HG03354 (cell line): ENCODE measurements around the gene NKD1.

Experiments
- ATAC-seq: cut with Tn5 transposase; IDR thresholded peaks from one replicate; pipeline ENCODE4 v1.9.1; 2021; ENCODE audit warnings: mild to moderate bottlenecking; ENCODE audit not compliant: unreplicated experiment, poor library complexity, severe bottlenecking

The NKD1 gene

GRCh38 chr16:50618238-50618918 lies 70.2 kb downstream of the NKD1 start:
- ATAC-seq, result no peak

DNA sequence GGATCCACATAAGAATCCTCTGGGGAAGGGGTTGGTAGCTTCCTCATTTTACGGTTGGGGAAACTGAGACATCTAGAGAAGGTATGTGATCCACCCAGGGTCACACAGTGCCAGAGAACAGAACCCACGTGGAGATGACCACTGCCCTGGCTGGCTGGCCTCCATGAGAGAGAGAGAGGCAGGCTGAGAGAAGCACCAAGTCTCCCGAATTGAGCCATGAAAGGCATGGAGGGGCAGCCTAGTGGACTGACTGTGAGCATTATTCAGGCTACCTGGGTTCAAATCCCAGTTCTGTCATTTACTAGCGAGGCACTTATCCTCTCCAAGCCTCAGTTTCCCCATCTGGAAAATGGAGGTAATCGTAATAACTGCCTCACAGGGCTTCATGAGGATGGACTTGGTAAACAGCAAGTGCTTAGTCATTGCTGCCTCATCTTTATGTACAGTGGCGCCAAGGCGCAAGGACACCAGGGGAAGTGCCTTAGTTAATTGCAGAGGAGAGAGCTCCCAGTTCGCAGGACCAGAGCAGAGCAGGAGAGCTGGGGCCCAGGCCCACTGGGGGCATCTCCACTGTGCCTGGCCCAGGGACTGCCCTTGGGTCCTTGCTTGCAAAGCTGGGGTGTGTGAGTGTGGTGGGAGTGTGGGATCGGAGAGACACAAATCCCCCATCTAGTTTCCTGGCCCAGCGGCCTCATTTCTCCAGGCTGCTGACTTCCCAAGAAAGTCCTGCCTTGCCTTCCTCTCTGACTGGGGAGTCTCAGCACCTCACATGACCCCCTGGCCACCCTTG lies 71.7 kb downstream of the NKD1 start:
- no peak for ATAC-seq

DNA sequence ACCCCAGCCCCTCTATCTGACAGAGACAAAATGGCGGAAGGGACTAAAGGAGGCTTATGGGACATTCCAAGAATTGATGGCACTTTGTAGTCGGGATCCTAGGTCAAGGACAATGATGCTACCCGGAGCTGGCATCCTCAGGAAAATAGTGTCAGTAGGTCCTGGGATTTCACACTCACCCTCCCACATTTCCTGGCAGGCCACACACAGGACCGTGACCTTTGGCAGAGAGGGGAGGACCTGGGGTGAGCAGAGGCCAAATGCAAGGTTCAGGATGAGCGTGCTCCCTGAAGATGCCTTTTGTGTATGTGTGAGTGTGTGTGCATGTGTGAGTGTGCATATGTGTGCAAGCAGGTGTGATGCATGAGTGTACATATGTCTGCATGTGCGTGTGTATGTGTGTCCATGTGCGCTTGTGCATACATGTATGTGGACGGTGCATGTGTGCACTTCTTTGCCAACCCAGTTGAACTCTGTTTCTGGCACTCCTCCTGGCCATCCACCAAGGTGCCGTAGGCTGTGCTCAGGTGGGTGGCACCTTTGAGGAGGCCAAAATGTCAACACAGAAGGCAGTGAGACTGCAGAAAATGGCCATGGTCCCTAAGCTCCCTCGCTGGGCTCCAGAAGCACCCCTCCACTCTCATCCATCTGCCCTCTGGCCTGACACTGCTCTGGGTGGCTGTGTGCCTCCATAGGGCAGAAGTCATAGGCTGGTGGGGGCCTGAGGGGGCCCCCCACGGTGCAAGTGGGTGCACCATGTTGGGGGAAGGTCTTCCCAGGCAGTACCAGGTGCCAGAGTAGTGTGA lies 72.7 kb downstream of the NKD1 start:
- ATAC-seq, result no peak

GRCh38 chr16:50621452-50621792 lies 73.2 kb downstream of the NKD1 start:
- ATAC-seq, result no peak

DNA sequence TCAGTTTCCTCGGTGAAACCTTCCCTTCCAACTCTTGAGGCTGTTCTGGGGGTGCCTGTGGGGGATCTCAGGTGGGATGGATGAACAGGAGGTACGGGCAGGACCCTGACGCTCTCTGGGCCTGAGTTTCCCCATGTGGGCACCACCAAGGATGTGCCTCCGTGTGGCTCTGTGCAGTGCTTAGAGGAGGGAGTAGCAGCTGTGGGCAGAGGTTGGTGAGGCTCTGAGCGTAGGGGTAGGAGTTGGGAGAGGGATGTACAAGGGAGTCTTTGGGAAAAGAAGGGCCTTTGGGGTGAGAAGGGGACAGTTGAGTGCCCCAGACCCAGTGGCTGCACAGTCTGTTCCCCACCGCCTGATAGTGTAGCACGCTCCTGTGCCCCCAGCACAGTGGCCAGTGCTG lies 73.8 kb downstream of the NKD1 start:
- ATAC-seq, result no peak

DNA sequence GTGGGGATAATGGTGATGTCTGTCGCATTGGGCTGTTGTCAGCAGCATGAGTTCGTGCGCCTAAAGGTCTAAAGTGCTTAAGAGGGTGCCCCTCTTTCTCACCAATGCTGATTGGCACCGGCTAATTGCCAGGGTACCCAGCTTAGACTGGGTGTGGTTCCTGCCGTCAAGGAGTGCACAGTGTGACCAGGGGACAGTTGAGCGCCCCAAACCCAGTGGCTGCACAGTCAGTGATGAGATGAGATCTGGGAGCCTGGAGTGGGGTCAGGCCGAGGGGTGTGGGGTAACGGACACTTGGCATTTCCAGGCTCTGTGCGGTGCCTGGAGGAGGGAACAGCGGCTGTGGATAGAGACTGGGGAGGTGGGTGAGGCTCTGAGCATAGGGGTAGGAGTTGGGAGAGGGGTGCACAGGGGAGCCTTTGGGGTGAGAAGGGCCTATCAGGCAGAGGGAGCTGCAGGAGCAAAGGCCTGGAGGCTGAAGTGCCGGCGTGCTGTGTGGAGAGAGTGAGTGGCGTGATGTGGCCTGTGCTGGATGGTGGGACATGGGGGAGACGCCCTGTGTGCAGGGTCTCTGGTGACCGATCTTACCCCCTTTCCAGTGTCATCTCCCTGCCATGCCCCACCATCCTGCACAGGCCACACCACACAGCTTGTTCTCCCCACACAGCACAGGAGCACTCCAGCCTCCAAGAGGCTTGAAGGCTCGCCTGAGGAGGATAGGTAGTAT lies 74.6 kb downstream of the NKD1 start:
- no peak for ATAC-seq

DNA sequence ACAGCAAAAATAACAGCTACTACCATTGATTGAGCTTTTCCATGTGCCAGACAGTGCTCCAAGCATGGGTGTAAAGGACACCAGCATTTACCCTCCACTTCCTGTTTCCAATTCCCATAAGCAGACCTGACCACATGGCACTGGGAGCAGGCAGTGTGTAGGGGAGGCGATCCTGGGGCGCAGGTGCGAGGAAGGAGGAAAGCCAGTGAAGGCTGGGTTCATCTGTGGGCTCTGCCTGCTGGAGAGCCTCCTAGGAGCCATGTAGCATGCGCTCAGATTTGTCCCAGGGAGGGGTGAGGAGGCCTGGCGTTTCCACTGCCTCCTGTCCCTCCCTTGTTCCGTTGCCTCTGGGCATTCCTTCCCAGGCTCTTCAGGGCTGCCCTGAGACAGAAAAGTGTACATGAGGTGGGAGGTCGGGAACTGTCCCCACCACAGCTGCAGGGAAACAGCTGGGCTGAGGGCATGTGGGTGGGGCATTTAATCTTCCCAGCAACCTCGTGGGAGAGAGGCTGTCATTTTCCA lies 76.3 kb downstream of the NKD1 start:
- ATAC-seq, result no peak

- ATAC-seq, result no peak
Measured at GRCh38 chr16:50625374-50625773, 77.2 kb downstream of the NKD1 start.

GRCh38 chr16:50626868-50627267 lies 78.7 kb downstream of the NKD1 start:
- ATAC-seq, result no peak

DNA sequence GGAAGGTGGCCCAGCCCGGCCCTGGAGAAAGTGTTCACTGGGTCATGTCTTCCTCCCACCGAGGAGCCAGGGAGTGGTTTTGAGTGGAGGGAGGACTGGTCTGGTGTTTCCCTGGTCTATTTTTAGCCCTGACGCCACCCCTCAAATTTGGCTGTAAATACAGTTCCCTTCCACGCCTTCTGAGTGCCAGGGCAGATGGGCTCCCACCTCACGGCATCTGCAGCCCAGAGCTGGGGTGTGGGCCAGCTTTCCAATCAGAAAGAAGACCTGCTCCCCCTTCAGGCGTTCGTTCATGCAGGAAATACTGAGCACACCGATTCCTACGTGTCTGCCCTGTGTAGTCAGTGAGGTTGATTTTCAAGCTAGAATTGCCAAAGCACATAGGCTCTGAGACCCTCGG lies 79.2 kb downstream of the NKD1 start:
- no peak for ATAC-seq

GRCh38 chr16:50628156-50628802 lies 80.1 kb downstream of the NKD1 start:
- no peak for ATAC-seq

- no peak for ATAC-seq
Measured at GRCh38 chr16:50629334-50629733, 81.1 kb downstream of the NKD1 start.

- no peak for ATAC-seq
Measured at GRCh38 chr16:50630394-50631020, 82.3 kb downstream of the NKD1 start.

DNA sequence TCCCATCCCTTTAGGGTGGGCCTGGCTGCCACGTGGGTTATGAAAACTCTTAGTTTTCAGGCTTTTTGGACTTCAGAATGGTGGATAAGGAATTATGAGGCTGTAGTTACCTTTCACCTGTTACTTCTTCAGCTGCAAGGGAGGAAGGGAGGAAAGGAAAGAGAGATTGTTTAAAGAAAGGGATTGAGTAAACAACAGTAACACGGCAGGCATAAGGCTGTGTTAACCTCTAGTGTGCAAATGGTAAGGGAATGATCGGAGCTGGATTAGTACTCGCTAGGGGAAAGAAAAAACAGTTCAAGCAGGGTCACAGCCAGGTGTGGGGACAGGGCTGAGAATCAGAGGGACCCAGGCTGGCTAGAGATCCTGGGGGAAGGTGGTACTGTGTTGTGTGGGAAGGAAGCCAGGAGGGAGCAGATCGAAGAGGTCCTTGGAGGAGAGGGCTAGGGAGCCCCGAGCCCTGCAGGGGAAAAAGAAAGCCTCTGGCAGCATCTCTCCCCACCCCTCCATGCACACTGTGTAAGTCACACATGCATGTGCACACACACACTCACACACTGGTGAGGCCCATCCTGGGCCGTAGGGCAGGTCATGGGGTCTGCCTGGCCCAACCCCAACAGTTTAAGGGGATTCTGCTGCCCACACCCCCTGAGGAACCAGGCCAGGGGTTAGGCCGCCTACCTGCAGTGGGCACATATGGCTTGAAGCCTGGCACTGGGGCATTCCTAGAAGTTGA lies 83.2 kb downstream of the NKD1 start:
- ATAC-seq, result no peak

GRCh38 chr16:50631985-50632576 lies 83.9 kb downstream of the NKD1 start:
- no peak for ATAC-seq

DNA sequence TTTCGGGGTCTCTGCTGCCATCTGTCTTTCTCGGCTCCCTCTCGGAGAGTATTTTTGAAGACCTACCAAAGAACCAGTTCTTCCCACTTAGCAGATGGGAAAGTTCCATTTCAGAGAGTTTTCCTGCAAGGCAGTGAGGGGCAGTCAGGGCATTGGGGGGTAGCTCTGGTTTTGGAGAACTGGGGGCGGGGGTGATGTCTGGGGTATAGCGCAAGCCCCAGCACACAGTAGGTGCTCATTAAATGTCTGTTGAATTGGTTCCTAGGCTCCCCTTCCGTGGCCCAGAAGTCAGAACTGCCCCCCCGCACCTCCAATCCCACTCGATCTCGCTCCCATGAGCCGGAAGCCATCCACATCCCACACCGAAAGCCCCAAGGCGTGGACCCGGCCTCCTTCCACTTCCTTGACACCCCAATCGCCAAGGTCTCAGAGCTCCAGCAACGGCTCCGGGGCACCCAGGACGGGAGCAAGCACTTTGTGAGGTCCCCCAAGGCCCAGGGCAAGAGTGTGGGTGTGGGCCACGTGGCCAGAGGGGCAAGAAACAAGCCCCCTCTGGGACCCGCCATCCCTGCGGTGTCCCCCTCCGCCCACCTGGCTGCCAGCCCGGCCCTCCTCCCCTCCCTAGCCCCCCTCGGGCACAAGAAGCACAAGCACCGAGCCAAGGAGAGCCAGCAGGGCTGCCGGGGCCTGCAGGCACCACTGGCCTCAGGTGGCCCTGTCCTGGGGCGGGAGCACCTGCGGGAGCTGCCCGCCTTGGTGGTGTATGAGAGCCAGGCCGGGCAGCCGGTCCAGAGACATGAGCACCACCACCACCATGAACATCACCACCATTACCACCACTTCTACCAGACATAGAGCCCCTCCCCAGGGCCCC lies 85.0 kb downstream of the NKD1 start:
- no peak for ATAC-seq

GRCh38 chr16:50634090-50634489 lies 85.9 kb downstream of the NKD1 start:
- ATAC-seq, result no peak
